NCI-H1417 (cell line): ENCODE results near the gene SERTAD2.

Source experiments
- DNase-seq, 3 experiments: peaks; one replicate each; lab custom pipeline; 2025; lab: John Stamatoyannopoulos, UW

The SERTAD2 gene

GRCh38 chr2:64675860-64676259 is 22.1 kb upstream of the SERTAD2 start:
- no peak for DNase-seq

DNA sequence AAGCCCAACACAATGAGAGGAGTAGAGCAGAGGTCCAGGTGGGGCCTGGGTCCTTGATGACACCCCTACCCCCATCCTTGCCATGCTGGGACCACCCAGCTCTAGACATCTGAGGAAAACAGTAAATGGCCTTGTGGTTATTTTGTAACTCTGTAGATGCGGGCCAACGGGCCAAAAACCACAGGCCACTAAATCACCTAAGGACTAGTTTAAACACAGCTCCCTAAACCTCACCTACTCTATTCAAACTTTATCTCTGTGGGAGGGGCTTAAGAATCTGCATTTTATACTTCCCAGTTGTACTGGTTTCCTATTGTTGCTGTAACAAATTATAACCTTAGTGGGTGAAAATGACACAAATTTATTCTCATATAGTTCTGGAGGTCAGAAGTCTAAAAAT is 19.0 kb upstream of the SERTAD2 start:
- no peak for DNase-seq

GRCh38 chr2:64670047-64670446 is 16.3 kb upstream of the SERTAD2 start:
- no peak for DNase-seq

GRCh38 chr2:64669288-64669687 is 15.6 kb upstream of the SERTAD2 start:
- no peak for DNase-seq

- no peak for DNase-seq
Observed at GRCh38 chr2:64668542-64668941, 14.8 kb upstream of the SERTAD2 start.

DNA sequence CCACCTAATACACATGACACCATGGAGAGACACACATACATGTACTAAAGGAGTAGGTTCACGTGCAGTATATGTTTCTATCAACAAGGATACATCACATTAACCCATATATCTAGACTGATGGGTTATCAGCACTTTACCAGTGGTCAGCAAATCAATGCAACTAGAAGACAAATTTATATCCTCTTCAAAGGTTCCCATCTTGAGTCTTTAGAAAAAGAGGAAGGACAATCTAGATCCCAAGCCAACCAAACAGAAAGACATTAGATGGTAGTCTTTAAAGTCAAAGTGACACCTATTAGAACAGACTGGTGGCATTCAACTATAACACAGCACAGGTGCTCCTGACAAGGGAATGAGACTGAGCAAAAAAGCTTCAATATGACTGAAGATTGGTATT is 13.8 kb upstream of the SERTAD2 start:
- DNase-seq, result no peak

DNA sequence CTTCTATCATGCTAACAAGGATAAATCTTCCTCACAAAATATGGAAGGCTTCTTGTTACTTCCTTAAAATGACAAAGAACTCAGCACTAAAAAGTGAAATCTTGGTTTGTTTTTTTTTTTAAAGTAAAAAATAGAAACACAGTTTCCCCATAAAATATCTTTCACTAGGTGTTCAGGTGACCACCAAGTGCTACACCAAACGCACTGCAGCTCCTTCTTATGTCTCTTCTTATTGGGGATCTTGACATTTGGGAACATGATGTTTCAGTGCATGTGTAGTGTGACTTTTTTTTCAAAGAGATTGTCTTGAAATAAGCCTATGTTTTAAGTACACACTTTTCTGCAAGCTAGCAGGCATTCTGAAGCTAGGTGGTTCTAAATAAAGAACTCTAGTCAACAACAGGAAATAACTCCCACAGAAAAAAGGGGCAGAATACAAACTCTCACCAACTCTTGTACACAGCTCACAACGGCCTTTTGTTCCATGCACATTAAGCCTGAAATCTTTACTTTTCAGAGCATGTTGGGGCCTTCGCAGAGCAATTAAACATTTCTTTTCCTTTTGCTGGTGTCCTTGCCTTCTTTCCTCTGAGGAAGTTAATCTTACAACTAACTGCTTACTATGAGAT is 13.2 kb upstream of the SERTAD2 start:
- DNase-seq, result no peak

- no peak for DNase-seq
Observed at GRCh38 chr2:64665709-64666108, 12.0 kb upstream of the SERTAD2 start.

DNA sequence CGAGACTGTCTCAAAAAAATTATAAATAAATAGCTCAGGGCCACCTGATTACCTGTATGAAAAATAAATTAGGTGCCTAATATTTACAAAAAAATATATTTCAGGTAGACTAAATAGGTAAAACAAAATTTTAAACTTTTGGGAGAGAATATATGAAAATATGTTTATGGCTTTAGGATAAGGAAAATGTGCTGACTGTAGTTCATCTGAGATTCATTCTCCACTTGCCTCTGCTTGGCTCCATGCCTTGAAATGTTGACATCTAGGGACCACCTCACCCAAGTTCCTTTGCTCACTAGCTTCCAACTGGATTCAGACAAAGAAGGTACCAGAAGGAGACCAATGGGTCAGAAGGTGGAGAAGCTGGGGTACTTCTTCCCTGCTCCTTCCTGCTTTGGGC is 9.7 kb upstream of the SERTAD2 start:
- no peak for DNase-seq

DNA sequence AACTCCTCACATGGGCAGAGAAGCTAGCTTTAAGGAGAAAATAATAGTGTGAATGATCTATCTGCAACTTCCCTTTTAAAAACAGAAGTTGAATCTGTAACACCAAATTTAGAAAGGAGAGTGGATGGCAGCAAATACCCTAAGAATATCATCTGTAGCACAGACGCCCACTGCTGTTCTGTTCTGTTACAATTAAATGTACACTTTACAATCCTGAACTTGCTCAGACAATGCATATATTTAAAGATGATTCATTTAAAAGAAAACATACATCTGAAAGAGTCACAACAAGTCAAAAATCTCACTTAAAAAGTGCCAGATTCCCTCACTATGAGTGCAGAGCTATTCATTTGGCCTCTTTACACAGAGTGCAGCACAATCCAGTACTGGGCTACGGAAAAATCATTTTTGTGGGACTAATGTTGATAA is 8.0 kb upstream of the SERTAD2 start:
- DNase-seq, result no peak

DNA sequence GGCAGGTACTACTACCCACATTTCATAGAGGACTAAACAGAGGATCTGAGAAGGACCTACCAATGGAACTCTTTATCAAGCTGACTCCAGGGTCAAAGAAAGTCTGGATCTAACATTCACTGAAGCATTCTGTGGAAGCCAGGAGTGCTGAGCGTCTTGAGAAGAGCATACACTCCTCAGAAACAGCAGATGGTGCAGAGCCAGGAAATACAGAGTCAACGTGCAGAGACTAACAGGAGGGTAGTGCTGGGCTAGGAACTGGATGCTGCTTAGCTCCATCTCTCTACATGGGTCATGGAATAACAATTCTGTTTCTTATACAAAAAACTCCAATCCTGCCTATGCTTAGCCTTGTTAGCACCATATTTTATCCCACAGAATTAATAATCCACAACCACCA is 5.5 kb upstream of the SERTAD2 start:
- no peak for DNase-seq

DNA sequence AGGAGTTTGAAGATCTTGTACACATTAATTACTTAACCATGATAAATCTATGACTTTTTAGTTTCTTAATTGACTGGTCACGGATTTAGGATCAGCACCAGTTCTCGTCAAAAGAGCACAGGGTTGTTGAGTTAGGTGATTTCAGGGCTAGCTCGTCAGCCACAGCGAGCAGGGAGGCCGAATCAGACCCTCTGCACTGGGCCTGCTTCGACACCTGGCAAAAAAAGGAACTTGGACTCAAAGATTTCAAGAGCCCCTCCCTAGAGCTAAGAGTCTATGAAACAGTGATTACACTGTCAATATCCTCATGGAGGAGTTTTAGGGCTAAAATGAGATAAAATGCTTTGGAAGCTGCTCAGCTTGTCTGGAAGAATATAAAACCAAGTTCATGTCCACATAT is 4.6 kb upstream of the SERTAD2 start:
- DNase-seq, result no peak

- DNase-seq, result no peak
Observed at GRCh38 chr2:64657411-64657810, 3.7 kb upstream of the SERTAD2 start.

GRCh38 chr2:64656379-64656778 is 2.7 kb upstream of the SERTAD2 start:
- DNase-seq, result no peak

DNA sequence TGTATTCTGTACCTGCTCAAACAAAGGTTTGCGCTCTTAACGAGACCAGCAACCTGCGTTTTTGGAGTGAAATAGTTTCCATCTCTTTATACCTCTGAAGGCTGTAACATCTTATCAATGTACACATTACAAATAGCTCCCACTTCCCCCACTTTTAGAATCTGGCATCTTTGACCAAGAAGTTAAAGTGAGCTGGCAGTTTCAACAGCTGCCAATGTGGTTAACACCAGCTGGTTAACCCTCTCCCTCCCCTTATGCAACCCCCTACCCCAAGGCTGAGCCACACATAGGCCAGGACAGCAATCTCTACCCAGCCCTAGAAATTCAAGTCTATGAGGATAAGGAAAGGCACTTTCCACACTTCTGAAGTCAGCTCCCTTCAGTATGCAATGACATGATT is 2.2 kb upstream of the SERTAD2 start:
- DNase-seq, result no peak

DNA sequence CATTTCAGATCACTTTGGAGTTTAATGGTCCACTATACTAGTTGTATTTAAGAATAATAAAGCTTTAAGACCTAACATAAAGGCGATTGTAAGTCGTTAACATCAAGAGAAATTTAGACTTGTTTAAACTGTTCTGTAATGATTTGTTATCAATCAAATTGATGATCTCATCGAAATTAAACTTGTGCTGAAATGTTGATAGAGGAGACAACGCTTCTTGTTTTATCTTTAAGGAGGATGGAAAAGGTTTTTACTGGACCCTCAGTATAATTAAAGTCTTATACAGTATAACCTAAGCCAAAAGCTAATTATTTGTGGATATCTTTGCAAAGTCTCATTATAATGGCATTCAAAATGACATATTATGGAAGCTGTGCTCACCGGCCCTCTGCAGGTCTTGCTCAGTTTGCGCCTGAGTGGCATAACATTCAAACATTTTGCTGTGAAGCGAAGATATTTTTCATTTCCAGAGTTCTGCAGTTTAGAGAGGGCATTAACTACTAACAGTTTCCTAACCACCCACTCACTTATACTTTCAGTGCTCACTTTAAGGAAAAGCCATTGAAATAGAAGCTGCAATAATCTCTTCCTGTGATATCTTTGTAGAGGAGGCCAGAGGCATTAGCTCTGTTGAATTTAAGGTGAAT is 1.4 kb upstream of the SERTAD2 start:
- DNase-seq, result peak; percentile 20 to 49 (median 40)

DNA sequence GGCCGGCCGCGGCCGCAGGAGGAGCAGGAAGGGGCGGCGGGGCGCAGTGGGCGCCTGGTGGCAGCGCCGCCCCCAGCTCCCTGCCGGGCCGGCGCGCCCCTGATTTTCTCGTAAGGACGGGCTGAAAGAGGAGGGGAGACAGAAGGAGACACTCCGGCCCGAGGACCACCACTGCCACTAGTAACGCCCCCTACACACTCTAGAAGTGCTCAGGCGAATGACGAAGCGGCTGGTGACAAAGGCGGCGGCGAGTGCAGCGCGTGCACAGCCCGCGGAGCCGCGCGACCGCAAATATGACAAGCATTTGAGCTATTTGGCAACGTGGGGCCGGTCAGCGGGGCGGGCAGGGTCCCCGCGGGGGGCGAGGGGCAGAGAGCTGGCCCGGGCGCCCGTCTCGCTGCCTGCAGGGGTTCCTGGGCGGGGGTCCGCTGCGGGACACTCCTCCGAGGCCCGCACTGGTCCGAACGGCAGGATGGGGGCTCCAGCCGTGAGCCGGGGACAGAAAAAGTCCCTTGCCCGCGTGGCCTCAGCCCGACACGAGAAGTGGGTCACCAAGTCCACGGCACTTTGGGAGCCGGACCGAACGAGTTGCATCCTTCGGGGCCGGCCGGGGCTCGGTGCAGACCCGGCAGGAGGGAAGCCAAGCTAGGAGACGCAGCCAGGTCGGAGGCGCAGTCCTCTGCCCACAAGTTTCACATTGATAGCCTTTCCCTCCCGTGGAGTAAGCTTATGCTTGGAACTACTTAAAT is 524 bp upstream of the SERTAD2 start:
- peak; percentile 92 to 95 (median 94) for DNase-seq

DNA sequence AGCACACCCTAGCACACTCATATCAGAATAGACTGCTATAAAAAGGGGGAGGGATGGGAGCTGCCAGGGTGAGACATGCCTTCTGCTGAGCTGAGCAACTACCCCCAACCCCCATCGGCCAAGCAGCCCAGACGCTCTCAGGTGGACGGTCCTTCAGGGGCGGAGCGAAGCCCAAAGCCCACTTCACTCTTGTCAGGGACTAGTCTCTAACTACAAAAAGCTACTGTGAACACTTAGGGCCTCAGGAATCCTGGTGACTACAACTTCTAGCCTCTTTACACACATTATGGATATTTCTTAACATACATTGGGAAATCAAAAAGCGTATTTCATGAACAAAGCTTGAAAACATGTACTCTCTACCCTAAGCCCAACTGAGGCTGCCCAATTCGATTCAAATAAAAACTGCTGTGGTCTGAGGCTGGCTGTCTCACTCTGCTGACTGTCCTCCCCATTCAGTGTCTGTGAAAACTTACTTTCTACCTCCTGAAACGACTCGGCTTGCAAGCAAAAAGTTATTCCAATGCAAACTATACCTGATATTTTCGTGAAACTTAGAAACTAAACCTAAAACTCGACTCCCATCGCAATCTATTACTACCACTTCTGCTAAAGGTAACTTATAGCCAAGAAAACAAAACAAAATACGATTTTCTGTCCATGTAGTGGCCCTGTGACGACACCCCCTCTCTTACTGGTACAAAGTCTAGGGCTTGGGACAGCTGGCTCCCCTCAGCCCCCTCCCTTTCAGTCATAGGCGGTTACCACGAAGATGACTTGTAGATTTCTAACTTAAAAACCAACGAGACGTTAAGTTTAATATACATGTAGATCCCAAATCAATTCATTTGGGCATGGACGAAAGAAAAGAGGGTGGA is 1.2 kb downstream of the SERTAD2 start:
- DNase-seq, result peak; percentile 50 to 73 (median 51)

- peak in 1 of 3 experiments; percentile 34 for DNase-seq
Observed at GRCh38 chr2:64651590-64651989, 2.1 kb downstream of the SERTAD2 start.

- DNase-seq, result no peak
Observed at GRCh38 chr2:64650722-64651338, 2.9 kb downstream of the SERTAD2 start.

GRCh38 chr2:64650296-64650695 is 3.4 kb downstream of the SERTAD2 start:
- no peak for DNase-seq

- DNase-seq, result peak in 1 of 3 experiments; percentile 36
Observed at GRCh38 chr2:64649626-64650025, 4.1 kb downstream of the SERTAD2 start.
